GM21526 (cell line): ENCODE data around the gene ARX.

Experiments
- ATAC-seq: cut with Tn5 transposase; IDR thresholded peaks from one replicate; pipeline ENCODE4 v1.9.1; 2021; ENCODE audit warnings: moderate library complexity; ENCODE audit not compliant: unreplicated experiment, low FRiP score

The ARX gene

GRCh38 chrX:25015486-25016360, at the start of gene ARX:
Gene ARX (minus strand): TSS chrX:25015965. CDS start chrX:25015737, 228 bp downstream.
- ATAC-seq = no peak

- no peak for ATAC-seq
Measured at GRCh38 chrX:25059273-25059672, 43.5 kb upstream of the ARX start.

DNA sequence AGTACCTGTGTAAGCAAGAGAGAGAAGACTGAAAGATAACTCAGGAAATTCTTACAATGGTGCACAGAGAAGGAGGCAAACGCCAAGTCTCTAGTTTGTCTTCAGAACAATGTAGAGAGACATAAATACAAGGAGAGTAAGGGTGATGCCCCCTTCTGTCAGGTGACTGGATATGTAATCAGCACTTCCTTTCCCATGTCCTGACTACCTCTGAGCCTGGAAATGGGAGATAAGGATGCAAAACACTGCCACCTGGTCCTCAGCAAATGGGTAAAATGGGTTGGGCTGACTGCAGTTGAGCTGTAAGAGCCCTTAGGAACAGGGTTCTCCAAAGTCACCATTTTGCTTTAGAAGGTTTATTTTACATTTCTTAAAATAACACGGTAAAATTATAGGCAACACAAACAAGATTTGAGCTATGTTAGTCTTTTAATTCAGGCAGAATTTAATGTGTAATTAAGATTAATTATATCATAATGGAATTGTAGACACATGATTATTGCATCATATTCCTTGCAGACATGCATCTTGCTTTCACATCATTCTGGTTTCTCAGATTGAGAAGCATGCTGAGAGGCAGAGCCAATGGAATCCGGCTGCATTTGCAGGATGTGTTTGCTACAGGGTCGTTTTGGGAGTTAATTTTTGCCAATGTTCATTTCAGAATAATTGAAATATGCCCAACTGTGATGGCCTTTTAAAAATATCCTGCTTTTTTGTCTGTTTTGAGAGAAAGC, 37.2 kb upstream of the ARX start:
- ATAC-seq = no peak

DNA sequence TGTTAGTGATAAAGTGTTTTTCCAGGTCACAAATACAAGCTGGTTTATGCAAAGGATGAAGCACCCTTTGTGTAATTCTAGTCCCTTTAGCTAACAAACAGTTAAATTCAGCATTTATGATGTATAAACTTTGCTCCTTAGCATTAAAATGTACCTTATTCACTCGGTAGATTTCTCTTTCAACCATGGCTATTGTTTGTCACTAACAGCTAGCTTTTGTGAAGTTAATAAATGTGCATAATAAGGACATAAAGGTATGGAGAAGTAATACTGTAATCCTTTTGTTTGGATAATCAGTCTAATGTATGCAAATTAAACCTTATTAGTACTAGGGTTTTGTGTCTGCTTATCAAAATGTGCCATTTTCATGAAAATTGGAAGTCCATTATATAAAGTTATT, 34.2 kb upstream of the ARX start:
- ATAC-seq = no peak

- no peak for ATAC-seq
Measured at GRCh38 chrX:25049357-25049756, 33.6 kb upstream of the ARX start.

- ATAC-seq = no peak
Measured at GRCh38 chrX:25048178-25048577, 32.4 kb upstream of the ARX start.

GRCh38 chrX:25043192-25043591, 27.4 kb upstream of the ARX start:
- ATAC-seq = no peak

DNA sequence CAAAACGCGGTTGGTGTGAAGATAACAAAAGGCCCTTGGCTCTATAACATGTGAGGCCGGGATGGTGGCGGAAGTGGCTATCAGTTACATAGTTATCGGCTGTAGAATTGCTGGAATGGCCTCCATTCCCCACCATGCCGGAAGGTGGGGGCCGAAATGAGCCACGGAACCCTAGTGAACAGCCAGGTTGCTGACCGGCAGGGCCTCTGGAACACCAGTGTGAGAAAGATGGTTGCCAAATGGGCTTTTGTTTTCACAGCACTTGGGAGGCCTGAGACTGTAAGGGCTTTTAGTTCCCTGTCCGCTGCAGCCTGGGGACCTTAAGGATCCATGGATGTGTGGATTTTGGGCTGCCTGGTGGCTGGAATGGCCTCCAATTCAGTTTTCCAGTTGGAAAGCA, 23.3 kb upstream of the ARX start:
- ATAC-seq = no peak

DNA sequence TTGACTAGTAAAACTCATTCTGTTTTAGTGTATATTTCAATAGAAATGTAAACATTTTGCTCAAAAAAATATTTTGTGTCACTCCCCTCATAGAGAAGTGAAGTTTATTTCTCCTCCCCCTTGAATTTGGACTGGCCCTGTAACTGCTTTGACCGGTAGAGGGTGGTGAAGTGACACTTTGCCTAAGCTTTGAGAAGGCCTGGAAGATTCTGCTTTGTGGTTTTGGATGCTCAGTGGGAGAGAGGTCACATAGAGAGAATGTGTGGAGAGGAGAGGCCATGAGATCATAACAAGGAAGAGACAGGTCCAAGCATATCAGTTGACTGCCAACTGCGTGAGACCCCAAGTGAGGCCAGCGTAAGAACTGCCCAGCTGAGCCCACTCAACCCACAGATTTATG, 19.1 kb upstream of the ARX start:
- ATAC-seq = no peak

- no peak for ATAC-seq
Measured at GRCh38 chrX:25029288-25029825, 13.6 kb upstream of the ARX start.

DNA sequence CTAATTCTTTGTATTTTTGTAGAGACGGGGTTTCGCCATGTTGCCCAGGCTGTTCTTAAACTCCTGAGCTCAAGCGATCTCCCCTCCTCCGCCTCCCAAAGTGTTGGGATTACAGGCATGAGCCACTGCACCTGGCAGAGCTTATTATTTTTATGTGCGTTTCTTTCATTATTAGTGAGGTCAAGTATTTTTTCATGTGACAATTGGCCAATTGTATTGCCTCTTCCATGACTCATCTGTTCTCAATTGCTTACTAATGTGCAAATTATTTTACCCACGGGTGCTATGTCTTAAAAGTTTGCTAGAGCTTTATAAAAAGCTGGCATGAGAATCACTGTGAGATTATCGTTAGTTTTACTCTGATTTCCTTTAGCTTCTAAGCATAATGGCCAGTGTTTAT, 13.0 kb upstream of the ARX start:
- ATAC-seq = no peak

GRCh38 chrX:25026576-25026975, 10.8 kb upstream of the ARX start:
- no peak for ATAC-seq

DNA sequence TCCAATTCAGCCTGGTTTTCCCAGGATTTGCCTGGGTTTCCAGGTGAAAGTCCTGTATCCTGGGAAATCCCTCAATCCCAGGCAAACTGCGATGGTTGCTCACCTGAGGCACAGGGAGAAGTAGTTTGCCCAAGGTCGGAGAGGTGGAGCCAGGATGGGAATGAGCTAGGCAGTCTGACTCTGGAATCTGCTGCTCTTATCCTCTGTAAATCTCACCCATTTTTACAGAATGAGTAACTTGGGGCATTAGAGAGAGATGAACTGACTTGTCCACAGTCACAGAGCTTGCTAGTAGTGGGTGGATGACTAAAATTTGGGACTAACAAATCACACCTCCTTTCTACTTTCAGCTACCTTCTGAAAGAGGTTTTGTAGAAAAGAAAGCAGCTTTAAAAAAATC, 9.8 kb upstream of the ARX start:
- ATAC-seq = no peak

- no peak for ATAC-seq
Measured at GRCh38 chrX:25023908-25024307, 8.1 kb upstream of the ARX start.

DNA sequence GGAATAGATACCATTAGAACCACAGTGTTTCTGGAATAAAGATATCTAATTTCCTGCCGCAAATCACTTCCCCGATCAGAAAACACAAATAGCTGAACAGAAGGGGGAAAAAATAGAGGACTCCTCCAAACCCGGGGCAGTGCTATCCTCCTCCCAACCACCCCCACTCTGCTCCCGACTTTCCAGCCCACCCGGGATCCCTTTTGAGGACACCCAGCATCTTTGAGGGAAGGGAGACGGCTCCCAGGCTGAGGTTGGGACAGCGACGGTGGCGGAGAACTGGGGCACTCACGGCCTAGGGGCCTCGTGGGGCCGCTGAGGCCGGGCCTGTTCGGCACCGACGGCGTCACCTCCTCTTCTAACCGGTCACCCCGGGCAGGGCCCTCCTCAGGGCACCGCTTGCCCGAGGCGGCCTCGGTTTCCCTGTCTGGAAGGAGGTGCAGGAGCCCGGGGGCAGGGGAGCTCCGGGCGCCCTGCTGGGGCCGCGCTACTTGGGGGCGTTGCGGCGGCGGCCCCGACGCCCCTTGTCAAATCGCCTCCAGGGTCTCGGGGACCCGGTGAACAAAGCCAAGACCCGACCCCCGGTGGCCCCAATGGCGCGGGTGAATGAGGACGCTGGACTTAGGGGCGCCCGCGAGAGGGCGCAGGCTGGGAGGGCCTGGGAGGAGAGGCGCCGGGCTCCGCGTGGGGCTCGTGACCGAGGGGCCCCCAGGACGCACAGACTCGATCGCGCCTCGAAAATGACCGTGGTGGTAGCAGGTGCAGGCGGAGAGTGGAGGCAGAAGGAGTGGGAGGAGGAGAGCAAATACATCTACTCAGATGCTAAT, 6.9 kb upstream of the ARX start:
- ATAC-seq = no peak

- no peak for ATAC-seq
Measured at GRCh38 chrX:25020905-25021449, 5.2 kb upstream of the ARX start.

DNA sequence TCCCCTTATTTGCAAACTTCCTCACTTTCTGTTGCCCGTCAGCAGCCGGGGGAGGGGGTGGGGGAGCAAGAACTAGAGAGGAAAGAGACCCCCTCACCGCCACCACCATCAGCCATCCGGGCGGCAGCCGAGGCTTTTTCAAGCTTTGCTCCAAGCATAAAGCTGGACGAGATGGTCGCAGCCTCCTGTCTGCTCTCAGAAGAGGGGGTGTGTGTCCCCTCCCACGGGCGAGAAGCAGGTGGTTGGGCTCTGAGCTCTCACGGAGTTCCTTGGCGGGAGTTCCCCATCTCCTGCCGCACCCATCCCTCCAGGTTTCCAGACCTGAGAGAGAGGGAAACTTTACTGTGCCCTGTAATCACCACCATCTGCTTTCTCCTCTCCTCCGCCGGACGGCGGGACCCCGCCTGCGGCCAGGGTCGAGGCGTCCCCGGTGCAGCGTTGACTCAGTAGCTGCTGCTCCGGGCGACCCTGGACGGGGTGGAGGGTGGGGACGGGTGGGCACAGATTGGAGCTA, 4.7 kb upstream of the ARX start:
- ATAC-seq = no peak

- no peak for ATAC-seq
Measured at GRCh38 chrX:25019707-25020390, 4.1 kb upstream of the ARX start.

DNA sequence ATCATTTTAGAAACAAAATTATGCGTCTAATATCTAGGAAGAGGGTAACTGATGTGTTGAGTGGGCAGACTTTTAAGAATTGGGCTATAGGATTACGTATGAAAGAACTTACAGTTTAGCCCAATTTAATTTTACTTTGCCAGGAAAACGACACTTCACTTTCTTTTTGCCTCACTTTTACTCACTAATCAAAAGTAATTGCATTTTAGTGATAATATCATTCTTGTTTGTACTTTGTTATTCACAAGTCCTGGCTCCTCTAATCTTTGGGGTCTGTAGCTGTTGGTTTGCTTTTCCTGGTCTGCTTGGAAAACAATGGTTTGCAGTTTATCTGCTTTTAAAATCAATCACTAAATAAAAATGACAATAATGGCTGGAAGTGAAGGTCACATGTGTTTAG, 2.9 kb upstream of the ARX start:
- no peak for ATAC-seq
